Calu3 (cell line): ENCODE data around the gene MLPH. TPM values are rescaled to one million over a fixed set of nuclear protein-coding genes. Genes with fewer than 3 reads are reported as not detected.
"Not testable (repeated sequence)": the region's sequence is repeated elsewhere in the genome, so short reads cannot be mapped to it uniquely, and the experiment has no call there.

ENCODE experiments used
- BruUV-seq: library from RNA; stranded (reverse); fragments of 400-500 nt; replicated peaks from 2 replicates; lab custom pipeline; 2021; lab: Mats Ljungman, UMichigan
- CTCF ChIA-PET: fragments of 300-600 bp; sonication (Branson Sonifier 250); formaldehyde crosslinking; loops from one replicate; lab custom pipeline; 2022; ENCODE audit warnings: antibody characterized with exemption; lab: Charles Lee
- DNase-seq: peaks from one replicate; pipeline ENCODE4 v3.0.0; 2022
- H3K27ac Mint-ChIP-seq: one replicate; pipeline ENCODE4 v1.8.0; 2022; ENCODE audit warnings: mixed read lengths; ENCODE audit not compliant: unreplicated experiment
- H3K27me3 Mint-ChIP-seq: one replicate; pipeline ENCODE4 v1.8.0; 2022; ENCODE audit warnings: mixed read lengths; ENCODE audit not compliant: unreplicated experiment
- H3K36me3 Mint-ChIP-seq: one replicate; pipeline ENCODE4 v1.8.0; 2022; ENCODE audit warnings: mild to moderate bottlenecking, moderate library complexity, mixed read lengths; ENCODE audit not compliant: insufficient read depth, unreplicated experiment
- H3K4me1 Mint-ChIP-seq: one replicate; pipeline ENCODE4 v1.8.0; 2022; ENCODE audit warnings: mild to moderate bottlenecking, low read depth, mixed read lengths; ENCODE audit not compliant: unreplicated experiment
- H3K4me3 Mint-ChIP-seq: one replicate; pipeline ENCODE4 v1.8.0; 2022; ENCODE audit warnings: mild to moderate bottlenecking, low read depth, moderate library complexity, mixed read lengths; ENCODE audit not compliant: unreplicated experiment
- H3K9me3 Mint-ChIP-seq: one replicate; pipeline ENCODE4 v1.8.0; 2022; ENCODE audit warnings: low read depth, mixed read lengths; ENCODE audit not compliant: unreplicated experiment
- CTCF ChIP-seq: fragments of 200-600 bp; IDR thresholded peaks from one replicate; pipeline ENCODE4 v1.8.0; 2022; ENCODE audit warnings: antibody characterized with exemption; ENCODE audit not compliant: unreplicated experiment
- intact Hi-C: fragments of 100-400 bp; cut with micrococcal nuclease; formaldehyde crosslinking; loops from one replicate; pipeline ENCODE4 v1.10.0; 2022; ENCODE audit not compliant: unreplicated experiment
- total RNA-seq: library from RNA; stranded (reverse); gene quantifications from 2 replicates; pipeline ENCODE4 v1.2.3, GENCODE V29; 2022

The MLPH gene
- total RNA-seq, 1 experiment from 2014 or later: 39.8 TPM

GRCh38 chr2:237593036-237593435, 106.0 kb downstream of the MLPH start:
- DNase-seq: no peak
- CTCF ChIA-PET: no interaction called here
- Mint-ChIP-seq H3K36me3 (peaks cover 31% of the 10 kb centered on the region), H3K4me3 (no peak overlapping the region), H3K9me3 (no peaks in the 10 kb centered on the region), H3K4me1 (peaks cover 7% of the 10 kb centered on the region), H3K27me3 (peaks cover 9% of the 10 kb centered on the region), H3K27ac (no peak overlapping the region)
- intact Hi-C loops: no loop called here
- BruUV-seq: no TSS peak
- TF ChIP-seq CTCF: no peak

- no peak for TF ChIP-seq CTCF
- Mint-ChIP-seq H3K27ac (no peak overlapping the region), H3K4me1 (peaks cover 7% of the 10 kb centered on the region), H3K9me3 (no peaks in the 10 kb centered on the region), H3K27me3 (peaks cover 16% of the 10 kb centered on the region), H3K36me3 (peaks cover 38% of the 10 kb centered on the region), H3K4me3 (no peak overlapping the region)
- CTCF ChIA-PET: no interaction called here
- intact Hi-C loops: no loop called here
- DNase-seq: no peak
- BruUV-seq: no TSS peak
Observed at GRCh38 chr2:237593596-237594320, 106.7 kb downstream of the MLPH start.

GRCh38 chr2:237594514-237594871, 107.4 kb downstream of the MLPH start:
- Mint-ChIP-seq H3K36me3 (peaks cover 36% of the 10 kb centered on the region), H3K9me3 (no peaks in the 10 kb centered on the region), H3K27me3 (peaks cover 24% of the 10 kb centered on the region), H3K4me3 (no peak overlapping the region), H3K4me1 (peaks cover 7% of the 10 kb centered on the region), H3K27ac (no peak overlapping the region)
- CTCF ChIA-PET: no interaction called here
- no TSS peak for BruUV-seq
- TF ChIP-seq CTCF: no peak
- no peak for DNase-seq
- intact Hi-C loops: no loop called here

GRCh38 chr2:237595829-237596519, 108.9 kb downstream of the MLPH start:
- intact Hi-C loops, H3K27ac Mint-ChIP-seq, H3K4me3 Mint-ChIP-seq, BruUV-seq, DNase-seq, H3K4me1 Mint-ChIP-seq, CTCF ChIA-PET, H3K9me3 Mint-ChIP-seq: not testable (repeated sequence)
- Mint-ChIP-seq H3K27me3 (peaks cover 38% of the 10 kb centered on the region), H3K36me3 (peaks cover 21% of the 10 kb centered on the region)
